Stimulated activated CD4-positive, alpha-beta T cell treated with anti-CD3 and anti-CD28 coated beads, TNF-alpha, amount 100 ng/mL, for 1 hour (primary cell): ENCODE measurements around the gene FRMPD2.
"Not testable (repeated sequence)": the region's sequence is repeated elsewhere in the genome, so short reads cannot be mapped to it uniquely, and the experiment has no call there.

Experiments
- DNase-seq, 3 donors: peaks; one replicate each; pipeline ENCODE4 v3.0.0-alpha.2; 2020; ENCODE audit warnings: low read depth in 3 of 3, low spot score in 1 of 3

Gene FRMPD2

GRCh38 chr10:48288661-48289060 is 14.2 kb upstream of the FRMPD2 start:
- no peak for DNase-seq

DNA sequence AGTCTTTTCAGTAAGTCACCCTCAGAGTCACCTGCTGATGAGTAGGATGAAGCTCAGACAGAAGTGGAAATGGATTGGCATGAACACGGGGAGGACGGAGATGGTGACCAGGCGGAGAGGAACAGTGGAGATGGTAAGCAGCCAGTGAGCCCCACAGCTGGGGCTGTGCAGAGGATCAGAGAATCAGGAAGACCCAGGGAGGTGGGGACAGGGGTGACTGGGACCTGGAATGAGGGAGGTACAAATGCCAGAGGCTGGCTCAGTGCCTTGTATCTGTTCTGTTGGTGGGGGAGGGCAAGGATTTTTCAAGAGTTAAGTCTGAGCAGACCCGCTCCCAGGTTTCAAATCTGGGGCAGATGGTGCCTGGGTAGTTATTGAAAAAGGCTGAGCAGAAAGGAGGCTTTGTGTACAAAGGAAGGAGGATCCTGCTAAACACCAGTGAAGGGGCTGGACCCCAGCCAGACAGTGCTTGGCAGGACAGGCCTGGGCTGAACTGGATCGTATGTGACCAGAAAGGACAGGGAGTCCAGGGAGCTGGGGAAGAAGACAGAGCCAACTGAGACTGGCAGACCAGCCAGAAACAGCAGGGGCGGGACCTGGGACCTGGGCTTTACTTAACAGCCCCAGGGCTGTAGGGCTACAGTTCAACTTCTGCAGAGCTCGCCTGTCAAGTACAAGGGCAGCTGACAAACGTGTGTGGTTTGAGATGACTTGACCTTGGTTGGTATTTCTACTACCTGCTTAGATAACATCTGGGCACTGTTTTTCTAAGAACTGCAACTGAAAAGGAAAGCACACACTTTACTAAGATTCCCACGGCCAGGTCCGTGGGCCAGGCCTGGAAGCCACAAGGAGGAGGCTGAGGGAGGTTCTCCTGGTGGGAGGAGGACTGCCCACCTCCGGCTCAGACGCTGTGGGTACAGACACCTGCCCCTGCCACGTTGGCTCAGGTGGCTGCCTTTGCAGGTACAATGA is 13.2 kb upstream of the FRMPD2 start:
- DNase-seq = no peak

- DNase-seq = no peak
Measured at GRCh38 chr10:48286356-48286755, 11.9 kb upstream of the FRMPD2 start.

DNA sequence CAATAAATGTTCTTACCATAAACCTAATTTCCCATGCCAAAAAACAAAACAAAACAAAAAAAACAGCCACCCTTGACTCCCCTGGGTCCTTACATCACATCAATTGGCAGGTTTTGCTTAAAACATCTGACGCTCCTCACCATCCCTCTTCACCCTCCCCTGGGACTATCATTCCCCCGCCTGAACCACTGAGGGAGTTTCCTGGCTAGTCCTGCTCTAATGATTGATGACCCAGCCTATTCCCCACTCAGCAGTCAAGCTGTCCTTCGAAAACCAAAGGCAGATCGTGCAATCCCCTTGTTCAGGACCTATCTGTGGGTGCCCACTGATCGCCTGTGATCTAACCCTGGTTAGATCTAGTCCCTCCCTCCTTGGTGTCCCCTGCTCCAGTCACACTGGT is 11.2 kb upstream of the FRMPD2 start:
- no peak for DNase-seq

- DNase-seq = no peak
Measured at GRCh38 chr10:48284811-48285210, 10.3 kb upstream of the FRMPD2 start.

DNA sequence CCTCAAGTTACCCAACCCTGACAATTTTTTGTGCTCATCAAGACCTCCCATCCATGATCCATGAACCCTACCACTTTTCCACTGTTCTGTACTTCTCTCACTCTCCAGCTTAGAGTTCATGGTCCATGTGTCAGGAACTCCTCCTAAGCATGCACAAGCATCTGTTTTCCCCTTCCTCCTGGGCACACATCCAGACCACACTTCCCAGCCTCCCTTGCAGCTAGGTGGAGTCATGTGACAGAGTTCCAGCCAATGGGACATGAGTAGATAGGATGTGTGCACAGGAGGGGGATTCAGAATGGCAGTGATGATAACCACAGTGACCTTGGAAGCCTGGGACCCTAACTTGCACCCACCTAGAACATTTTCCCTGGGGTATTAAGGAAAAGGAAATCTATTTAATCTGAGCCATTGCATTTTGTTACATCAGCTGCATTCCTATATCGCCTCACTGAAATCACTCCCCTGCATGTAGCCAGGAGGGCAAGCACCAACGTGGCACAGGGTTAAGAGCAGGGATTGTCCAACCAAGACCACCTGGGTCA is 9.6 kb upstream of the FRMPD2 start:
- no peak for DNase-seq

GRCh38 chr10:48282829-48283228 is 8.3 kb upstream of the FRMPD2 start:
- no peak for DNase-seq

- not testable (repeated sequence) for DNase-seq
Measured at GRCh38 chr10:48281697-48282096, 7.2 kb upstream of the FRMPD2 start.

- DNase-seq = no peak
Measured at GRCh38 chr10:48279081-48279751, 4.7 kb upstream of the FRMPD2 start.

- no peak for DNase-seq
Measured at GRCh38 chr10:48277093-48277492, 2.6 kb upstream of the FRMPD2 start.

DNA sequence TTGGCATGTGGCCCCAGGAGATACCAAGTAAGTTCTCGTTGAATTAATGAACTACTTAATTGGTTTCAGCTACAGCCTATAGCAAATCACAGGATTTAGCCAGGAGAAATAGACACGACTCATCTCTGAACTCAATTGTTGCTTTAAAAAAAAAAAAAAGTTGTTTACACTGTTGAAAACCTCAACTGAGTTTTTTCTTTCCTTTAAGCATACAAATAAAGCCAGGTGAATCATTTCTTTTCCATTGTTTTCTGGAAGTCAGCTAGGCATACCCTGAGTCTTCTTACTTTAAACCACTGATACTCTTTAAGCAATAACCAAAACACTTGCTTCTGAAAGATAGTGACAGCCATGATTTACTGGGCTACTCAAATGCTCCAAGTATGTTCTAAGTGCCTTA is 755 bp downstream of the FRMPD2 start:
- DNase-seq = no peak

DNA sequence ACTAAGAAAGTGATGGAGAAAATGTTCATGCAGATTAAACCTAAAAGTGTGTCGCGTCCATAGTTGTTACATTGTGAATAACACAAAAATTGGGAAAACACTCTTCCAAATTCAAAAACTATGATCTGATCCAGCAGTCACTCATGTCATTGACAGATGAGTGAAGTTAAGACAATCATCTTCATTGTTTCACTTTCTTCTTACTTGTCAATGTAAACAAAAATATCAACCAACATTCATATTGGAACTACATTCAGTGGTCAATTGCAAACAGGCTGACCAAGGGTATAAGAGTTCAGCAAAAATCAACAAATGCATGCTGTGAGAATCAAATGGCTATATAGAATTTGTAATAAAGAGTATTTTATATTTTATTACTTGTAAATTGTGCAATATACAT is 1.8 kb downstream of the FRMPD2 start:
- no peak for DNase-seq

DNA sequence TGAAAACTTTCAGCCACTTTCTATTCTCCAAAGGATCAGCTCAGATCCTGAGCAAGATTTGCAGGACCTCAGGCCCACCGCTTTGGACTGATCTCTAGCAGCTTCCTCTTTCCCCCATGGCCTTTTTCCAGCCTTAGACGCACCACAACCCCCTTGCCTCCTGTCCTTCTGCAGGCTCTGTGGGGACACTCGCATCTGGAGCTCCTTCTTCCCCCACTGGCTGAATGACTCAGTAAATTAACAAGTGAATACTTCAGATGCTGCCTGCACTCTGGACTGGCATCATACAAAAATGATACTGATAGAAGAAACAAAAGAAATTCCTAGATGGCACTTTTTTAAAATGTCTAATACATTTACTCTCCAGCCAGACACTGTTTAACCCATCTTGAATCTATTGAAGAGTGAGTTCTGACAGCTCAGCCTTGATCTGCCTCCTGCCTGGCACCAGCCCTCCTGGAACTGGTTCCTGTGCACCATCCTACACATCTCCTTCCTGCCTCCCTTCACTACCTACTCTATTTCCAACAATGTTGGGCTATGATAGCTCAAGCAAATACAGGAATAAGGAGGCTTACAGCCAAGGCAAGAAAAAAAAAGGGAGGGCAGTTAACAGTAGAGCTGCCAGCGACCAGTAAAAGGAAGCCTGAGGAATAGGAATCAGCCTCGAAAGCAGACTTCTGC is 3.3 kb downstream of the FRMPD2 start:
- no peak for DNase-seq

GRCh38 chr10:48266528-48266927 is 8.0 kb downstream of the FRMPD2 start:
- DNase-seq = no peak

- no peak for DNase-seq
Measured at GRCh38 chr10:48258105-48258504, 16.4 kb downstream of the FRMPD2 start.

- DNase-seq = no peak
Measured at GRCh38 chr10:48257407-48257961, 17.0 kb downstream of the FRMPD2 start.

GRCh38 chr10:48255722-48256121 is 18.8 kb downstream of the FRMPD2 start:
- no peak for DNase-seq

GRCh38 chr10:48254750-48255512 is 19.6 kb downstream of the FRMPD2 start:
- DNase-seq = no peak

GRCh38 chr10:48253970-48254657 is 20.4 kb downstream of the FRMPD2 start:
- no peak for DNase-seq

- DNase-seq = no peak
Measured at GRCh38 chr10:48252354-48252650, 22.2 kb downstream of the FRMPD2 start.
